Fibroblast of lung (primary cell): Measurements from ENCODE around the gene RAMP2.

Source experiments
- CTCF ChIP-seq, 2 donors: IDR thresholded peaks in 1 of 2; conservative IDR thresholded peaks in 1 of 2; 1 replicate in 1 of 2; 2 replicates in 1 of 2; pipeline ENCODE4 v1.5.1; 2011 to 2012; ENCODE audit warnings: low read length in 2 of 2, control low read depth in 1 of 2, inconsistent platforms in 1 of 2, low read depth in 1 of 2, mild to moderate bottlenecking in 1 of 2
- EZH2 ChIP-seq: IDR thresholded peaks from 2 replicates; pipeline ENCODE4 v1.5.1; 2012; ENCODE audit warnings: low read length, control low read depth, mild to moderate bottlenecking; ENCODE audit errors: missing control alignments

- TF ChIP-seq CTCF (conservative IDR thresholded peaks at IDR 0.05 in 1 of 2, IDR thresholded peaks at IDR 0.05 in 1 of 2; ENCODE audit: low read depth in 1 of 2, low read length in 2 of 2) (no peak), EZH2 (no peak)
These were observed 34.0 kb downstream of the RAMP2 start for GRCh38 chr17:42795061-42795460.
